SH-SY5Y (cell line): ENCODE data around the gene ULK4.

Source experiments
- GATA2 ChIP-seq: IDR thresholded peaks from 2 replicates; pipeline ENCODE4 v1.6.1; 2011; ENCODE audit warnings: mild to moderate bottlenecking, low read depth, low read length
- GATA3 ChIP-seq: IDR thresholded peaks from 2 replicates; pipeline ENCODE4 v1.6.1; 2011; ENCODE audit warnings: low read depth, mild to moderate bottlenecking, low read length, moderate library complexity

The ULK4 gene

DNA sequence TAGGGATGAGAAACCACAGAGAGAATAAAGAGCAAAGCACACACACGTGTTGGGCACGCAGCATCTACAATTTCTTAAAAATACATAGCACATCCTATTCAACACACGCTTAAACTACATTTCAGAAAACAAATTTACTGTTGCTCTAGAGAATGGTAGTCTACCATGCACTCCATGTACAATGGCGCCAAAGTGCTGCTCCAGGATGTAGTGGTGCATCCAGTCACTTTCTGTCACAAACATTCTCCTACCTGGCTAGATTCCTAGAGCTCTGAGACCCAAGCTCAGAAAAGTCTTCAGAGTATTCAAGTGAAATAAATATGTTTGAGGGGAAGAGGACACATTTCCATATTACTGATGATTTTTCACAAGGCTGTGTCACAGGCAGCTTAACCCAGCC lies 388.3 kb downstream of the ULK4 start:
- no peak for TF ChIP-seq GATA3
- no peak for TF ChIP-seq GATA2

DNA sequence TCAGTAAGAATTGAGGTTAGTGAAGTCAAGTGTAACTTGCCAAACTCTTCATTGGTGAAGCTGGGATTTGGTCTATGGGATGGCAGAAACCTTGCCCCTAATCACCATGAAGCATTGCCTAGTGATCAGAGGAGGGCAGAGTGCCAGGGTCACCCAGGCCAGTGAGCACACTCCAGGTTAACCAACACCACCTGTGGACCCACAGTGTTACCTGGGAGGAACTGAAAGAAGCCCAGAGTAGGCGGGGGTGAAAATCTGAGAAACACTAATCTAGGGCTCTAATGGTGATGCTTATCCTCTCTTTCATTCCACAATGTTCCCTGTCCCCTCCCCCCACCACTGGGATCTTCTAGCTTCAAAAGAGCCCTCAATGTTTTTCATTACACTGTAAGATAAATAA lies 389.8 kb downstream of the ULK4 start:
- TF ChIP-seq GATA2 (no peak), GATA3 (no peak)

DNA sequence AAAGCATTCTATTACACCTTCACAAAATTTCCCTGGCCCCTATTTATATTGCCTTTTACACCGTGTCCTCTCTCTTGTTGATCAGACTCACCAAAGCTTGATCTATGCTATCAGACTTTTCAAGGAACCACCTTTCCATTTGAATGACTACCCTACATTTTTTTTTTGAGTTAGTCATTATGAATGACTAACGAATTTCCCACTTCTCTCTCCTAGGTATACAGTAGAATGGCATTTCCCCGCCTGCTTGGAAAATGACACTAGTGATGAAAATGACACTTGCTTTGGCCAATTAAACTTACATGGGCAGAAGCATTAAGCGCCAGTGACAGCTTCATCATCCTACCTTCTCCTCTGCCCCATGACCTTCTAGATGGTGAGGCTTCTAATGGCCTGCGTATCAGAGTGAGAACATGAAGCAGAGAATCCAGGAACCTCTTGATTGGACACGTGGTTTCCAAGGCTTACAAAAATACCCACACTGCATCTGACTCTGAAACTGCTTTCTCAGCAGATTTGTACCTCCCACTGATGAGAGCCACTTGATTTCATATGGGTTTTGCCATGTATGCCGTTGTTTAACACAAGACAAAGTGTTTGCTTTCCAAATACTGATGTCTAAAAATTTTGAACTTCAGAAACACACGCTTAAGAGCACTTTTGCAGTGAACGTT lies 392.1 kb downstream of the ULK4 start:
- TF ChIP-seq GATA2 (no peak), GATA3 (no peak)

DNA sequence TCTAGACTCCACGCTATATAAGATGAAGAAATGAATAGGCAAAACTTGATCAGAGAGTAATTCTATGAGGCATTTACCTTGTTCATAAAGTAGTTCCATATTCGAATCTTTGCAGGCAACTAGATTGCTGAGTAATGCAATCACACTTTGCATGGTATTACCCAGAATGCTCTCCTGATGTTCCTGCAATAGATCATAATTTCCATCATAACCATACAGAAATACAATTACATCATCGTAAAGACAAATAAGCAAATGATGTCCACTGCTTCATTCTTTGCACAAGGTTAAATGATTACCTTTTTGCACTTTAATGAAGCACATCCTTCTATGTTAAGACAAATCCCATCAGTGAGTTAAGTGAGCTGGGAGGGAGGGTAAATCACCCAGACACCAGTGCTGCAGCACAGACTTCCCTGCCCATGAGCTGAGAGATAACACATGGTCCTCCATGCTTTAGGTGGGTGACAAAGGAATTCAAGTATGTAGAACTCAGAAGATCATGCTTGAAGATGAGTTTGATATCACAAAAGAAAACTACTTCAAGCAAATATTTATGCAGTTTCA lies 395.9 kb downstream of the ULK4 start:
- TF ChIP-seq GATA3 = no peak
- no peak for TF ChIP-seq GATA2

DNA sequence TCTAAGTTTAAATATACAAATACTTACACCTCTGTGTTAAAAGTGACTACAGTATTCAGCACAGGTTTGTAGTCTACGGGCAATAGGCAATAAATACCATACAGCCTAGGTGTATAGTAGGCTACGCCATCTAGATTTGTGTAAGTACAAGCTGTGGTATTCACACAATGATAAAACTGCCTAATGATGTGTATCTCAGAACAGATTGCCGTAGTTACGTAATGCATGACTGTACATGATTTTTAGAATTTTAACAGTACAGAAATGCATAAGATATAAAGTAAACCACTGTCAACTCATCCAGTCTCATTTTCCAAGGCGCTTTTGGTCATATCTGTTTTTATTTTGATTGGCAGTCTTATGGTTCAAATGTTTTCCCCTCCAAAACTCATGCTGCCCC lies 396.9 kb downstream of the ULK4 start:
- TF ChIP-seq GATA2 (no peak), GATA3 (no peak)

DNA sequence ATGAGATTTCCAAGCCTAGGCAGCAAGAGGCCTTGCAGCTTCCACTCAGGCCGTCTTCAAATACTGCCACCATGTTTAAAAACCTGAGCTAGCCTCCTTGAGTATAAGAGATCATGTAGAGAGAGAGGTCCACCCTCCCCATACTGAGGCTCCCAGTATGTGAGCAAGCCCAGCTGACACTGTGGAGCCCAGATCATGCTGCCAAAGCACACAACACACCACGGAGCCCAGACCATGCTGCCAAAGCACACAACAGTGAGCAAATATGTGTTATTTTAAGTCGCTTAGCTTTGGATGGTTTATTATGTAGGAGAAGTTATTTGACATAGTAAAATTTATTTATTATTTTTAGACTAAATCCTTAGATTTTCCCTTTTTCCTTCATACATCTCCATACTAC lies 428.9 kb downstream of the ULK4 start:
- TF ChIP-seq GATA3 = no peak
- TF ChIP-seq GATA2 = no peak

DNA sequence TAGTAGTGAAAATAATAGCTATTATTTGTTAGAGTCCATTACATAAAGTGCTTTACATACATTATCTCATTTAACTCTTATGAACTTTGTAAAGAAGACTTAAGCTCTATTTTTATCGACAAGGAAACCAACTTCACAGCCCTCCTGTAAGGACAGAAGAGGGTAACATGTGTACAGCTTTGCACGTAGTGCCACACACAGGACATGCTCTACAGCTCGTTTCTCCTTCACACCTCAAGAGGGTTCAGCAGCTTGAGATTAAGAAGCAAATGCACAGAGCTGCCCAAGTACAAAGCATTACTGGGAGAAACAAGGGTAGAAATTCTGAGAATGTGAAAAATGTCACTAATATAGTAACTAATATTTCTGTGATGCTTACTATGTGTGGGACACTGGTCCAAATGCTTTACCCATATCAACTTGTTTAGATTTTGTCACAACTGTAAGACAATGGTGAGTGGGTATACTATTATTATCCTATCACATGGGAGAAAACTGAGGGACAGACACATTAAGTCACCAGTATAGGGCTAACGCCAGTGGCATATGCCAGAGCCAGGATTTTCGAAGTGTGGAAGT lies 434.8 kb downstream of the ULK4 start:
- no peak for TF ChIP-seq GATA2
- TF ChIP-seq GATA3 = no peak

DNA sequence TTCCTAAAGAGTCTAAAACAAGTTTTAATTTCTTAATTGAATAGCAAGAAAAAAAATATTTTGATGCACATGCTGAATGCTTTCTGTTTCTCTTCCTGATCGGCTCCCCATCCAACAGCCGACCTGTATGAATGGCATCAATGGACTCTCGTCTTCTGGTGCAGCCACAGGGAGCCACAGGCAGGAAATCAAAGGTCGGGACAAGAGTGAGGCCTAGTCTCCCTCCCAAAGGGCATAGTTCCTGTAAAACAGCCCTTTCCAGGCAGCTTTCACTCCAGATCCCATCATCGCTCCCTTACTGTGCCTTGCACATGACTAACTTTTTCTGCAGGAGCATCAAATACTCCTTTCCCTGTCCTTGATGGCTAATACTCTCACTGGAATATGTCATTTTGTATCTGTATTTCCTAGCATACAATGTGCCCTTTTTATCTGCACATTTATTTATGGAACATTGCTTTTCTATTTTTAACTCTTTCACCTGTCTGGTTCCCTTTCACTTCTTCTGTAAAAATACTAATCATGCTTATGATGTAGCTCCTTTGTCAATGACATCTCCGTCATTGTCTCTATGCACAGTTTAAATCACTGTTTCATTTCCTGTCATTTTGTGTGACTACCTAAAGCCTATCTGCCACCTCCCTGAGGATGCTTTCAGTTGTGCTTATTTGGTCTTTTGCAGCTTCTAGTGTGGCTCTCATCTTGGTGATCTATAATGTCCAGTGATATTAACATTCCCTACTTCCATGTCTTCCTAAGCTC lies 436.4 kb downstream of the ULK4 start:
- no peak for TF ChIP-seq GATA2
- TF ChIP-seq GATA3 = no peak

DNA sequence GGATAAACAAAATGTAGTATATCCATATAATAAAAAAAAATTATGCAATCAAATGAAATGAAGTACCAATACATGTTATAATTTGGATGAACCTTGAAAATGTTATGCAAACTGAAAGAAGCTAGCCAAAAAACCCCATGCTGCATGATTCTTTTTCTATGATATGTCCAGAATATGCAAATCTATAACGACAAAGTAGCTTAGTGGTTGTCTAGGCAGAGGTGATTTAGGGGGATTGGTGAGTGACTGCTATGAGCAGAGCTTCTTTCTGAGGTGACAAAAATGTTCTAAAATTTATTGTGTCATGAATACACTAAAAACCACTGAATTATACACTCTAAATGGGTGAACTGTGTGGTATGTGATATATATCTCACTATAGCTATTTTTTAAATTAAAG lies 438.0 kb downstream of the ULK4 start:
- TF ChIP-seq GATA3 = no peak
- TF ChIP-seq GATA2 = no peak

DNA sequence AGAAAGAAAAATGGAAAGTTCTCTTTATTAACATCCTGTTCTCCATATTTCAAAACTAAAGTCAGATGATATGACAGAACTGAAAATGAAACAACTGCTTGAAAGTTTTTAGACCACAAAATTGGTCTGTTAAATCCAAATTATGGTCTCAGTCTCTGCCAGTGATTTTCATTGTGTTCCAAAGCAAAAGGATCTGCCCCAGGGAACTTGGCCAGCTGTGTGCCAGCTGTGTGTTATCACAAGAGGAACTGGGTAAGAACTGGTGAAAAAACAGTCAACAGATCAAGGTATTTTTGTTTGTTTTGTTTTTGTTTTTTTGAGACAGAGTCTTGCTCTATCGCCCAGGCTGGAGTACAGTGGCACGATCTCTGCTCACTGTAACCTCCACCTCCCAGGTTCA lies 439.3 kb downstream of the ULK4 start:
- TF ChIP-seq GATA3 (no peak), GATA2 (no peak)

DNA sequence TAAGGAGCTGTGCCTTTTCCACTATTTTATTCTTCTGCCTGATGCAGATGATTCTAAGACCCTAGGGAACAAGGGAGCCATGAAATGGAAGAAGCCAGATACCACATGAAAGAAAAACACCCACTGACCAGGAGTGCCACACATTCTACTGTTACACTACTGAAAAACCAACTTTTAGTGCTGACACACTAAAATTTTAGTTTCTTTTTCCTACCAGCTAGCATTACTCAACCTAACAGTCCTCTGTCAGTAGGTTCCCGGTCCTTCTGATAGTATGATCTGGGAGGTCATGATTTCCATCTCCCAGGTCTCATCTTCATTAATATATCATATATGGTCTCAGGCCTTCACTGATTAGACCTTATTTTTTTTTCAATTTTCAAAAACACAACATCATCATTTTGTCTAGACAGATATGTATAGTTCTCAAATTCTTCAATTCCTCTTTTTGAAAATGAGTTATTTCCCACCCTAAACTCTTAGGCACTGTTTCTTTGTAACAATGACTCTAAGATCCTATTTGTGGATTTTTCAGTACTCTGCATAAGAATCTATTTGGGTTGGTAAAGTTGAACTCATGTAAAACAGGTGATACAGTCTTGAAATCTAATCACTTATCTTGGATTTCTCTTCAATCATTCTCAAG lies 440.8 kb downstream of the ULK4 start:
- TF ChIP-seq GATA3 (no peak), GATA2 (no peak)

DNA sequence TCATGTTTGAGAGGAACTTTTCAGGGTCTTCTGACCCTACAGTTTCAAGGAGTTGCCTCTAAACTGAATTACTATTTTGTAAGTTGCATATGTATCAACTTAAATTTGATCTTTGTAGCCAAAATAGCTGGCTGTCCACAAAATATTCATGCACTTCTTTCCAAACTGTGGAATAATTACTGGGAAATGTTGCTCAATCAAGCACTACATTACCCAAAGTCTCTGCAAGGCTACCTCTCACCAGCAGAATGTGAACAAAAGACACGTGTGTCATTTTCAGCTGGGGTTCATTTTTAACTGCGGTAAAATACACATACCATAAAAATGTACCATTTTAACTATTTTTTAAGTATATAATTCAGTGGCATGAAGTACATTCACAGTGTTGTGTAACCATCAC lies 442.2 kb downstream of the ULK4 start:
- TF ChIP-seq GATA3 = no peak
- no peak for TF ChIP-seq GATA2

DNA sequence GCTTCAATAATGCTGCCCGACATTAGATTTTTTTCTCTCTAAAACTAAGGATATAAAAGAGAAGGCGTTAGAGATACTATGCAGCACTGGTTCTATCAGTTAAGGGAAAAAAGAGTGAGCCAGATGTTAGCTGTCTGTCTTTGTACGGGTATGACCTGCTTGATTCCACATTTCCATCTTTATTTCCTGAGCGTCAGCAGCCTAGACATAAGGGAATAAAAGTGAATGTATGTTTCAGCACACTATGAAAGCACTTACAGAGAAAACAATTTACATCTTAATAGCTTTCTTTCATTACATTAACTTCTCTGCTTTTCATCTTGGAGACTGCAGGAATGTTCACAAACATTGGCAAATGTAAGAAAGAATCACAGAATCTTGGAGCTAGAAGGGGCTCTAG lies 443.3 kb downstream of the ULK4 start:
- TF ChIP-seq GATA2 = no peak
- TF ChIP-seq GATA3 = no peak

DNA sequence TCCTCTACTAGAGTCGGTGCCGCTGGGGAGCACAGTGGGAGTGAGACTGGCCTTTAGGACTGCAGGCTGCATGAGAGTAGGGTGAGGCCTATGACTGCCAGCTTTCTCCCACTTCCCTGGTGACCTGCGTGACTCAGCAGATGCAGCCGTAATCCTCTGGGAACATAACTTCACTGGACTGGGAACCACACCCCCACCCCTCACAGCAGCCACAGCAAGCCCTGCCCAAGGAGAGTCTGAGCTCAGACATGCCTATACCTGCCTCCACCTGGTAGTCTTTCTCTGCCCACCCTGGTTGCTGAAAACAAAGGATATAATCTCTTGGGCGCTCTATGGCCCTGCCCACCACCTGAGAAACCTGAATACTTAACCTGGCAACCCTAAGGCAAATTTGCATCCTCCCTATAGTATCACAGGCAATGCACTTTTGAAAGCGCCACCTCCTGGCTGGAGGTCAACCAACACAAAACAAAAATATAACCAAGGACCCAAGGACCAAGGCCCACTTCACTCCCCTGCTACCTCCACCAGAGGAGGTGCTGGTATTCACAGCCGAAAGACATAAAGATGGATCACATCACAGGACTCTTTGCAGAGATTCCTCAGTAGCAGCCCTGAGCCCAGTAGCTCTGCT lies 453.7 kb downstream of the ULK4 start:
- TF ChIP-seq GATA2 (no peak), GATA3 (no peak)
